Neural cell (in vitro differentiated cells): ENCODE measurements around the gene ZNF107. TPM values are rescaled to one million over a fixed set of nuclear protein-coding genes. Genes with fewer than 3 reads are reported as not detected.

Source experiments
- H2AFZ ChIP-seq: fragments of 200-600, 300-800 bp; sonication (generic), shearing (Covaris generic); 2 replicates; pipeline ENCODE4 v1.6.0; 2014; ENCODE audit warnings: low read depth, mild to moderate bottlenecking, antibody characterized with exemption, low read length, moderate library complexity
- H3F3A ChIP-seq: fragments of 200-600 bp; shearing (Covaris generic); 2 replicates; pipeline ENCODE4 v1.6.1; 2016; ENCODE audit warnings: mild to moderate bottlenecking, moderate library complexity, mixed read lengths, antibody characterized with exemption, low read length; ENCODE audit not compliant: insufficient read depth, poor library complexity, severe bottlenecking
- H3K27ac ChIP-seq: fragments of 200-600, 300-800 bp; sonication (generic), shearing (Covaris generic); 2 replicates; pipeline ENCODE4 v1.5.1; 2014; ENCODE audit warnings: mild to moderate bottlenecking, low read length, moderate library complexity
- H3K27me3 ChIP-seq: fragments of 300-800, 200-600 bp; sonication (generic), shearing (Covaris generic); 2 replicates; pipeline ENCODE4 v1.6.0; 2014; ENCODE audit warnings: mild to moderate bottlenecking, low read depth, low read length, moderate library complexity; ENCODE audit not compliant: insufficient read depth
- H3K36me3 ChIP-seq: fragments of 300-800, 200-600 bp; sonication (generic), shearing (Covaris generic); 2 replicates; pipeline ENCODE4 v1.5.1; 2014; ENCODE audit warnings: mild to moderate bottlenecking, antibody characterized with exemption, low read length, moderate library complexity; ENCODE audit not compliant: insufficient read depth
- H3K4me2 ChIP-seq: fragments of 300-800, 200-600 bp; sonication (generic), shearing (Covaris generic); 2 replicates; pipeline ENCODE4 v1.6.0; 2014; ENCODE audit warnings: mild to moderate bottlenecking, low read length
- H3K4me3 ChIP-seq: fragments of 300-800, 200-600 bp; sonication (generic), shearing (Covaris generic); 2 replicates; pipeline ENCODE4 v1.5.1; 2014; ENCODE audit warnings: mild to moderate bottlenecking, low read length, moderate library complexity
- H3K79me2 ChIP-seq: fragments of 200-600 bp; shearing (Covaris generic); replicated peaks from 2 replicates; pipeline ENCODE4 v1.6.0; 2014; ENCODE audit warnings: mild to moderate bottlenecking, low read length, moderate library complexity; ENCODE audit not compliant: insufficient read depth
- H3K9ac ChIP-seq: fragments of 300-800, 200-600 bp; sonication (generic), shearing (Covaris generic); 2 replicates; pipeline ENCODE4 v1.6.1; 2016; ENCODE audit warnings: mild to moderate bottlenecking, low read length, mixed read lengths
- H3K9me2 ChIP-seq: fragments of 200-600 bp; shearing (Covaris generic); 2 replicates; pipeline ENCODE4 v1.6.1; 2016; ENCODE audit warnings: mild to moderate bottlenecking, low read length, mixed read lengths; ENCODE audit not compliant: insufficient read depth
- H3K9me3 ChIP-seq: fragments of 200-600, 300-800 bp; sonication (generic), shearing (Covaris generic); 2 replicates; pipeline ENCODE4 v1.6.1; 2016; ENCODE audit warnings: mild to moderate bottlenecking, mixed run types, low read length, moderate library complexity, mixed read lengths
- H4K20me1 ChIP-seq: fragments of 200-600 bp; shearing (Covaris generic); 2 replicates; pipeline ENCODE4 v1.6.1; 2016; ENCODE audit warnings: mild to moderate bottlenecking, mixed run types; ENCODE audit not compliant: insufficient read depth
- EP300 ChIP-seq: fragments of 450-650 bp; conservative IDR thresholded peaks from 2 replicates; pipeline ENCODE4 v1.6.1; 2014; ENCODE audit warnings: antibody characterized with exemption, mild to moderate bottlenecking, moderate library complexity; ENCODE audit not compliant: poor library complexity, severe bottlenecking
- MXI1 ChIP-seq: fragments of 450-650 bp; conservative IDR thresholded peaks from 2 replicates; pipeline ENCODE4 v1.6.1; 2014; ENCODE audit warnings: antibody characterized with exemption, mild to moderate bottlenecking; ENCODE audit not compliant: poor library complexity, severe bottlenecking
- POLR2AphosphoS5 ChIP-seq: IDR thresholded peaks from 2 replicates; pipeline ENCODE4 v1.6.1; 2012
- RAD21 ChIP-seq: fragments of 450-650 bp; conservative IDR thresholded peaks from 2 replicates; pipeline ENCODE4 v1.6.1; 2014; ENCODE audit warnings: antibody characterized with exemption, mild to moderate bottlenecking, moderate library complexity
- SMC3 ChIP-seq: fragments of 450-650 bp; conservative IDR thresholded peaks from 2 replicates; pipeline ENCODE4 v1.6.1; 2014; ENCODE audit warnings: antibody characterized with exemption, mild to moderate bottlenecking, moderate library complexity; ENCODE audit not compliant: poor library complexity
- TAF1 ChIP-seq: IDR thresholded peaks from 2 replicates; pipeline ENCODE4 v1.6.1; 2012; ENCODE audit warnings: low read depth
- polyA plus RNA-seq: library from polyadenylated mRNA; depleted of rRNA; stranded (reverse); fragments of >200 nt; gene quantifications from 2 replicates; pipeline ENCODE4 v1.2.3, GENCODE V29; 2014
- TF ChIP-seq, protein P1 (sequence below): IDR thresholded peaks from 2 replicates; pipeline ENCODE4 v1.6.1; 2012; ENCODE audit warnings: borderline replicate concordance
- TF ChIP-seq, protein P2 (sequence below): fragments of 450-650 bp; IDR thresholded peaks from 2 replicates; pipeline ENCODE4 v1.5.1; 2014; ENCODE audit warnings: antibody characterized with exemption, mild to moderate bottlenecking, moderate library complexity; ENCODE audit not compliant: poor library complexity, severe bottlenecking

ZNF107 gene
- polyA plus RNA-seq, 1 donor from 2014 or later, result 7.9 TPM

DNA sequence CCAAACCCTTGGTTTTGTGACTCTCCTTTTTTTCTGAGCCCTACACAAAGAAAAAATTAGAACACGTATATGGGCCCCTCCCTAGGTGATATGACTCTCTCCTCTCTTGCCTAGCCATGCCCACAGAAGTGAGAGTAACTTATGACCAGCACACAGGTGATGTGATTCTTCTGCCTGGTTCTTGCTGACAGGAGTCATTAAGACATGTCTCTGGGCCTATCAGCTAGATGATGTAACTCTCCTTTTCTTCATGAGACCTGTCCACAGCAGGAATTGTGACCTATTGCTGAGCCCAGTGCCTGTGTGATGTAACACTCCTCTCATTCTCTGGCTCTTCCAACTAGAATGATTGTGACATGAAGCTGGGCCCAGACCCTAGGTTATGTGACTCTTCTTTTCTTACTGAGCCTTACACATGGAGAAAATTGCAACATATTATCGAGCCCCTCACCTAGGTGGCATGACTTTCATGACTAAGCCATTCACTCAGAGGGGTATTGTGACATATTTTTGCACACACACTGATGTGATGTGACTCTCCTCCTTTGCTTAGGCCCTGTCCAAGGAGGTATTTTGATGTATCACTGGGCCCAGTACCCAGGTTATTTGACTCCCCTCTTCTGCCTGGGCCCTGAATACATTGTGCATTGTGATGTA lies 31.4 kb upstream of the ZNF107 start:
- TF ChIP-seq, protein P1, sequence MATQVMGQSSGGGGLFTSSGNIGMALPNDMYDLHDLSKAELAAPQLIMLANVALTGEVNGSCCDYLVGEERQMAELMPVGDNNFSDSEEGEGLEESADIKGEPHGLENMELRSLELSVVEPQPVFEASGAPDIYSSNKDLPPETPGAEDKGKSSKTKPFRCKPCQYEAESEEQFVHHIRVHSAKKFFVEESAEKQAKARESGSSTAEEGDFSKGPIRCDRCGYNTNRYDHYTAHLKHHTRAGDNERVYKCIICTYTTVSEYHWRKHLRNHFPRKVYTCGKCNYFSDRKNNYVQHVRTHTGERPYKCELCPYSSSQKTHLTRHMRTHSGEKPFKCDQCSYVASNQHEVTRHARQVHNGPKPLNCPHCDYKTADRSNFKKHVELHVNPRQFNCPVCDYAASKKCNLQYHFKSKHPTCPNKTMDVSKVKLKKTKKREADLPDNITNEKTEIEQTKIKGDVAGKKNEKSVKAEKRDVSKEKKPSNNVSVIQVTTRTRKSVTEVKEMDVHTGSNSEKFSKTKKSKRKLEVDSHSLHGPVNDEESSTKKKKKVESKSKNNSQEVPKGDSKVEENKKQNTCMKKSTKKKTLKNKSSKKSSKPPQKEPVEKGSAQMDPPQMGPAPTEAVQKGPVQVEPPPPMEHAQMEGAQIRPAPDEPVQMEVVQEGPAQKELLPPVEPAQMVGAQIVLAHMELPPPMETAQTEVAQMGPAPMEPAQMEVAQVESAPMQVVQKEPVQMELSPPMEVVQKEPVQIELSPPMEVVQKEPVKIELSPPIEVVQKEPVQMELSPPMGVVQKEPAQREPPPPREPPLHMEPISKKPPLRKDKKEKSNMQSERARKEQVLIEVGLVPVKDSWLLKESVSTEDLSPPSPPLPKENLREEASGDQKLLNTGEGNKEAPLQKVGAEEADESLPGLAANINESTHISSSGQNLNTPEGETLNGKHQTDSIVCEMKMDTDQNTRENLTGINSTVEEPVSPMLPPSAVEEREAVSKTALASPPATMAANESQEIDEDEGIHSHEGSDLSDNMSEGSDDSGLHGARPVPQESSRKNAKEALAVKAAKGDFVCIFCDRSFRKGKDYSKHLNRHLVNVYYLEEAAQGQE, result no peak
- TF ChIP-seq TAF1, result no peak
- no peak for TF ChIP-seq RAD21
- no peak for TF ChIP-seq EP300
- TF ChIP-seq POLR2AphosphoS5, result no peak
- no peak for TF ChIP-seq SMC3
- H3K9me2 ChIP-seq, result no peaks in the 10 kb centered on the region
- no peaks in the 10 kb centered on the region for H4K20me1 ChIP-seq
- H3K79me2 ChIP-seq, result no peaks in the 10 kb centered on the region
- no peaks in the 10 kb centered on the region for H3F3A ChIP-seq
- H3K27me3 ChIP-seq, result no peaks in the 10 kb centered on the region
- H2AFZ ChIP-seq, result no peak overlapping the region
- H3K9me3 ChIP-seq, result peaks cover 4% of the 10 kb centered on the region
- H3K4me2 ChIP-seq, result no peak overlapping the region
- H3K4me3 ChIP-seq, result no peak overlapping the region
- no peak overlapping the region for H3K9ac ChIP-seq
- H3K36me3 ChIP-seq, result no peaks in the 10 kb centered on the region
- no peak overlapping the region for H3K27ac ChIP-seq

DNA sequence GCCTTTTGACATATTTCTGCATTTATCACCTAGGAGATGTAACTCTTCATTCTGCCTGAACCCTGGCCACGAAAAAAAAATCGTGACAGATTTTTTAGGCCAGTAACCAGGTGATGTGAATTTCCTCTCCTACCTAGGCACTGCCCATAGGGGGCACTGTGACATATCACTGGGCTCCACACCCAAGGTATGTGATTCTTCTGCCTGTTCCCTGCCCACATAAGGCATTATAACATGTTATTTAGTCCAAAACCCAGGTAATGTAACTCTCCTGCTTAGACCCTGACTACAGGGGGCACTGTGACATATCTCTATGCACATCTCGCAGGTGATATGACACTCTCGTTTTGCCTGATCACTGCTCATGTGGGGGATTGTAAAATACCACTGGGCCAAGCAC lies 29.5 kb upstream of the ZNF107 start:
- H3K27me3 ChIP-seq, result no peaks in the 10 kb centered on the region
- no peaks in the 10 kb centered on the region for H3F3A ChIP-seq
- H3K79me2 ChIP-seq, result no peaks in the 10 kb centered on the region
- no peak overlapping the region for H2AFZ ChIP-seq
- H3K9me2 ChIP-seq, result no peaks in the 10 kb centered on the region
- H3K4me3 ChIP-seq, result no peak overlapping the region
- TF ChIP-seq MXI1, result no peak
- TF ChIP-seq TAF1, result no peak
- TF ChIP-seq RAD21, result no peak
- TF ChIP-seq, protein P2, sequence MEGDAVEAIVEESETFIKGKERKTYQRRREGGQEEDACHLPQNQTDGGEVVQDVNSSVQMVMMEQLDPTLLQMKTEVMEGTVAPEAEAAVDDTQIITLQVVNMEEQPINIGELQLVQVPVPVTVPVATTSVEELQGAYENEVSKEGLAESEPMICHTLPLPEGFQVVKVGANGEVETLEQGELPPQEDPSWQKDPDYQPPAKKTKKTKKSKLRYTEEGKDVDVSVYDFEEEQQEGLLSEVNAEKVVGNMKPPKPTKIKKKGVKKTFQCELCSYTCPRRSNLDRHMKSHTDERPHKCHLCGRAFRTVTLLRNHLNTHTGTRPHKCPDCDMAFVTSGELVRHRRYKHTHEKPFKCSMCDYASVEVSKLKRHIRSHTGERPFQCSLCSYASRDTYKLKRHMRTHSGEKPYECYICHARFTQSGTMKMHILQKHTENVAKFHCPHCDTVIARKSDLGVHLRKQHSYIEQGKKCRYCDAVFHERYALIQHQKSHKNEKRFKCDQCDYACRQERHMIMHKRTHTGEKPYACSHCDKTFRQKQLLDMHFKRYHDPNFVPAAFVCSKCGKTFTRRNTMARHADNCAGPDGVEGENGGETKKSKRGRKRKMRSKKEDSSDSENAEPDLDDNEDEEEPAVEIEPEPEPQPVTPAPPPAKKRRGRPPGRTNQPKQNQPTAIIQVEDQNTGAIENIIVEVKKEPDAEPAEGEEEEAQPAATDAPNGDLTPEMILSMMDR, result no peak
- H3K4me2 ChIP-seq, result no peak overlapping the region
- no peak overlapping the region for H3K9ac ChIP-seq
- no peaks in the 10 kb centered on the region for H4K20me1 ChIP-seq
- no peak overlapping the region for H3K27ac ChIP-seq
- H3K36me3 ChIP-seq, result no peaks in the 10 kb centered on the region
- H3K9me3 ChIP-seq, result peaks cover 4% of the 10 kb centered on the region
